ENCODE results near the gene WWC2. TPM values are rescaled to one million over a fixed set of nuclear protein-coding genes. Genes with fewer than 3 reads are reported as not detected.

Gene WWC2
- total and polyA plus RNA-seq, 2 experiments from 2014 or later: 50.5 to 74.2 TPM

GRCh38 chr4:183144787-183145186, 45.7 kb downstream of the WWC2 start:
- H4K20me1 ChIP-seq (replicated peaks; ENCODE audit: insufficient read depth): peaks cover 69% of the 10 kb centered on the region
- H2AFZ ChIP-seq: no peak overlapping the region
- no peaks in the 10 kb centered on the region for H3K9me2 ChIP-seq (ENCODE audit: insufficient read depth)
- Mint-ChIP-seq H3K36me3 (ENCODE audit: low read depth) (no peaks in the 10 kb centered on the region), H3K27me3 (ENCODE audit: insufficient read depth, low read depth, poor library complexity) (no peaks in the 10 kb centered on the region), H3K27ac (no peak overlapping the region), H3K4me3 (no peak overlapping the region), H3K4me1 (peaks cover 54% of the 10 kb centered on the region), H3K9me3 (no peaks in the 10 kb centered on the region)
- no peaks in the 10 kb centered on the region for H3K27me3 ChIP-seq (ENCODE audit: insufficient read depth)
- H3K36me3 ChIP-seq (ENCODE audit: insufficient read depth): no peaks in the 10 kb centered on the region
- no peaks in the 10 kb centered on the region for H3F3A ChIP-seq (replicated peaks; ENCODE audit: low read depth)
- no peak for ATAC-seq
- no peak overlapping the region for H3K4me3 ChIP-seq
- no peak overlapping the region for H3K4me2 ChIP-seq
- peaks cover 100% of the 10 kb centered on the region for H3K79me2 ChIP-seq (replicated peaks; ENCODE audit: insufficient read depth)
- H3K4me1 ChIP-seq (ENCODE audit: insufficient read depth): peaks cover 38% of the 10 kb centered on the region
- DNase-seq (ENCODE audit: low spot score): no peak
- H3K27ac ChIP-seq (ENCODE audit: low read depth): no peak overlapping the region
- TF ChIP-seq EZH2 (IDR thresholded peaks at IDR 0.05; ENCODE audit: low read depth, unreplicated experiment) (no peak), CREB1 (CRISPR knock-in tag; IDR thresholded peaks at IDR 0.05; ENCODE audit: low read depth) (no peak), POLR2AphosphoS5 (IDR thresholded peaks at IDR 0.05; ENCODE audit: low read depth) (no peak), ZNF462 (CRISPR knock-in tag; IDR thresholded peaks at IDR 0.05) (no peak), ZNF331 (CRISPR knock-in tag; IDR thresholded peaks at IDR 0.05; ENCODE audit: low read depth) (no peak), NANOG (IDR thresholded peaks at IDR 0.05; ENCODE audit: borderline replicate concordance) (no peak), ZNF114 (CRISPR knock-in tag; IDR thresholded peaks at IDR 0.05) (no peak), EZH2phosphoT487 (IDR thresholded peaks at IDR 0.05; ENCODE audit: unreplicated experiment) (no peak), ETS1 (IDR thresholded peaks at IDR 0.05) (no peak), STAT1 (IDR thresholded peaks at IDR 0.05; ENCODE audit: unreplicated experiment) (no peak), JUNB (IDR thresholded peaks at IDR 0.05; ENCODE audit: unreplicated experiment) (no peak)
- TF ChIP-seq, protein P1, sequence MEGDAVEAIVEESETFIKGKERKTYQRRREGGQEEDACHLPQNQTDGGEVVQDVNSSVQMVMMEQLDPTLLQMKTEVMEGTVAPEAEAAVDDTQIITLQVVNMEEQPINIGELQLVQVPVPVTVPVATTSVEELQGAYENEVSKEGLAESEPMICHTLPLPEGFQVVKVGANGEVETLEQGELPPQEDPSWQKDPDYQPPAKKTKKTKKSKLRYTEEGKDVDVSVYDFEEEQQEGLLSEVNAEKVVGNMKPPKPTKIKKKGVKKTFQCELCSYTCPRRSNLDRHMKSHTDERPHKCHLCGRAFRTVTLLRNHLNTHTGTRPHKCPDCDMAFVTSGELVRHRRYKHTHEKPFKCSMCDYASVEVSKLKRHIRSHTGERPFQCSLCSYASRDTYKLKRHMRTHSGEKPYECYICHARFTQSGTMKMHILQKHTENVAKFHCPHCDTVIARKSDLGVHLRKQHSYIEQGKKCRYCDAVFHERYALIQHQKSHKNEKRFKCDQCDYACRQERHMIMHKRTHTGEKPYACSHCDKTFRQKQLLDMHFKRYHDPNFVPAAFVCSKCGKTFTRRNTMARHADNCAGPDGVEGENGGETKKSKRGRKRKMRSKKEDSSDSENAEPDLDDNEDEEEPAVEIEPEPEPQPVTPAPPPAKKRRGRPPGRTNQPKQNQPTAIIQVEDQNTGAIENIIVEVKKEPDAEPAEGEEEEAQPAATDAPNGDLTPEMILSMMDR (conservative IDR thresholded peaks at IDR 0.05; ENCODE audit: low read depth in 2 of 2): no peak
- TF ChIP-seq, protein P2, sequence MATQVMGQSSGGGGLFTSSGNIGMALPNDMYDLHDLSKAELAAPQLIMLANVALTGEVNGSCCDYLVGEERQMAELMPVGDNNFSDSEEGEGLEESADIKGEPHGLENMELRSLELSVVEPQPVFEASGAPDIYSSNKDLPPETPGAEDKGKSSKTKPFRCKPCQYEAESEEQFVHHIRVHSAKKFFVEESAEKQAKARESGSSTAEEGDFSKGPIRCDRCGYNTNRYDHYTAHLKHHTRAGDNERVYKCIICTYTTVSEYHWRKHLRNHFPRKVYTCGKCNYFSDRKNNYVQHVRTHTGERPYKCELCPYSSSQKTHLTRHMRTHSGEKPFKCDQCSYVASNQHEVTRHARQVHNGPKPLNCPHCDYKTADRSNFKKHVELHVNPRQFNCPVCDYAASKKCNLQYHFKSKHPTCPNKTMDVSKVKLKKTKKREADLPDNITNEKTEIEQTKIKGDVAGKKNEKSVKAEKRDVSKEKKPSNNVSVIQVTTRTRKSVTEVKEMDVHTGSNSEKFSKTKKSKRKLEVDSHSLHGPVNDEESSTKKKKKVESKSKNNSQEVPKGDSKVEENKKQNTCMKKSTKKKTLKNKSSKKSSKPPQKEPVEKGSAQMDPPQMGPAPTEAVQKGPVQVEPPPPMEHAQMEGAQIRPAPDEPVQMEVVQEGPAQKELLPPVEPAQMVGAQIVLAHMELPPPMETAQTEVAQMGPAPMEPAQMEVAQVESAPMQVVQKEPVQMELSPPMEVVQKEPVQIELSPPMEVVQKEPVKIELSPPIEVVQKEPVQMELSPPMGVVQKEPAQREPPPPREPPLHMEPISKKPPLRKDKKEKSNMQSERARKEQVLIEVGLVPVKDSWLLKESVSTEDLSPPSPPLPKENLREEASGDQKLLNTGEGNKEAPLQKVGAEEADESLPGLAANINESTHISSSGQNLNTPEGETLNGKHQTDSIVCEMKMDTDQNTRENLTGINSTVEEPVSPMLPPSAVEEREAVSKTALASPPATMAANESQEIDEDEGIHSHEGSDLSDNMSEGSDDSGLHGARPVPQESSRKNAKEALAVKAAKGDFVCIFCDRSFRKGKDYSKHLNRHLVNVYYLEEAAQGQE (IDR thresholded peaks at IDR 0.05; ENCODE audit: unreplicated experiment): no peak
